ENCODE data around the gene CPSF4L.

The CPSF4L gene

DNA sequence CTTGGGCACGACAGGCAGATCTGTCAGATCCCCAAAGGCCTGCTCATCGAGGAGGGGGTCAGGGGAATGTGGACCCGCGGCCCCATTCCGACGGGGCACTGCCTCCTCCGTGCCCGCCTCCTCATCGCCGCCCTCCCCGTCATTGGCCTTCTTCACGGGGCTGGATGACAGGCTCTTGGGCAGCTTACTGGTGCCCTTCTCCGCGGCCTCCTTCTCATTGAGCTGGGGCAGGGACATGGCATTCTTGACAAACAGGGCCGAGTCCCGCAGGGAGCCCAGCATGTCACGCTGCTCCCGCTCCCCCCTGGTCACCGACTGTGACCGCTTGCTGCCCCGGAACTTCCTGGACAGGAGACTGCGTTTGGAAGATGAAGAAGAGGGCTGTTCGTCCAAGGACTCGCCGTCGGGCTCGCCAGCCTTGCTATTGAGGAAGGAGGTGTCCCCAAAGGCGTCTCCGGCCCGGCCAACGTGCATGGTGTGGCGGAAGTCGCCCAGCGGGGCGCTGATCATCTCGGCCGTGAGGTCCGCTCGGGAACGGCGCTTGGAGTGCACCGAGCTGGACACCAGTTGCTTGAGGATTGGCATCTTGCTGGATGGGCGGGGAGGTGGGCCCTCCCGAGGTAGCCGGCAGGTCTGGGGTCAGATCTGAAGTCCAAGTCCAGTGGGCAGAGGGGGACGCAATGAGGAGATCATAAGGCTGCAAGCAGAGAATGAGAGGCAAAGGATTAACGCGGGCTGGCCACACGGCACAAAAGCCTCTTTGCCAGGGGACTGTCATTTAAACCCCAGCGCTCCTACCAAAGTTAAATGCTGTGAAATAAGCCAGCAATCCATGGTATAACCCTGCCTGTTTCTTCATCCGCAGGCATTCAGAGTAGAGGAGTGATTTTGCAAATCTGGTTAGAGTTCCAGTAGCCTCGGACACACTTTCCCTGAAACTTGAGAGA, 24.5 kb upstream of the CPSF4L start:
- CTCF ChIA-PET: no interaction called here
- POLR2A ChIA-PET: no interaction called here
- H3K4me3 ChIP-seq (ENCODE audit: low read depth, low read length): no peak overlapping the region
- DNase-seq (ENCODE audit: low read depth, low spot score): no peak
- TF ChIP-seq, protein P1, sequence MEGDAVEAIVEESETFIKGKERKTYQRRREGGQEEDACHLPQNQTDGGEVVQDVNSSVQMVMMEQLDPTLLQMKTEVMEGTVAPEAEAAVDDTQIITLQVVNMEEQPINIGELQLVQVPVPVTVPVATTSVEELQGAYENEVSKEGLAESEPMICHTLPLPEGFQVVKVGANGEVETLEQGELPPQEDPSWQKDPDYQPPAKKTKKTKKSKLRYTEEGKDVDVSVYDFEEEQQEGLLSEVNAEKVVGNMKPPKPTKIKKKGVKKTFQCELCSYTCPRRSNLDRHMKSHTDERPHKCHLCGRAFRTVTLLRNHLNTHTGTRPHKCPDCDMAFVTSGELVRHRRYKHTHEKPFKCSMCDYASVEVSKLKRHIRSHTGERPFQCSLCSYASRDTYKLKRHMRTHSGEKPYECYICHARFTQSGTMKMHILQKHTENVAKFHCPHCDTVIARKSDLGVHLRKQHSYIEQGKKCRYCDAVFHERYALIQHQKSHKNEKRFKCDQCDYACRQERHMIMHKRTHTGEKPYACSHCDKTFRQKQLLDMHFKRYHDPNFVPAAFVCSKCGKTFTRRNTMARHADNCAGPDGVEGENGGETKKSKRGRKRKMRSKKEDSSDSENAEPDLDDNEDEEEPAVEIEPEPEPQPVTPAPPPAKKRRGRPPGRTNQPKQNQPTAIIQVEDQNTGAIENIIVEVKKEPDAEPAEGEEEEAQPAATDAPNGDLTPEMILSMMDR (IDR thresholded peaks at IDR 0.05; ENCODE audit: insufficient read depth, low read length, missing control alignments): no peak

DNA sequence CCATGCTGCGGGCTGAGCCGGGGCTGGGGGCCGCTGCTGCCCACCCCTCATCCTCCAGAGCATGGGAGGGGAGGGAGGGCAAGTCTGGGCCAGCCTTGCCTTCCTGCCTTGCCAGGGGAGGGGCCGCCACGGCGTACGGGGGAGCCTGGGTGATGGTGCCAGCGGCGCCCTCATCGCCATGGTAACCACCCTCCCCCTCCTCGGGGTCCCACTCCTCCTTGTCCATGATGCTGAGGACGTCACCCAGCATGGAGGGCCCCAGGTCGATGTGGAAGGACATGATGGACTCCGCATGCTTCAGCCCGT, 23.9 kb upstream of the CPSF4L start:
- DNase-seq (ENCODE audit: low read depth, low spot score): no peak
- no peak overlapping the region for H3K4me3 ChIP-seq (ENCODE audit: low read depth, low read length)
- POLR2A ChIA-PET: no interaction called here
- CTCF ChIA-PET: no interaction called here
- TF ChIP-seq, protein P1 (IDR thresholded peaks at IDR 0.05; ENCODE audit: insufficient read depth, low read length, missing control alignments): no peak

DNA sequence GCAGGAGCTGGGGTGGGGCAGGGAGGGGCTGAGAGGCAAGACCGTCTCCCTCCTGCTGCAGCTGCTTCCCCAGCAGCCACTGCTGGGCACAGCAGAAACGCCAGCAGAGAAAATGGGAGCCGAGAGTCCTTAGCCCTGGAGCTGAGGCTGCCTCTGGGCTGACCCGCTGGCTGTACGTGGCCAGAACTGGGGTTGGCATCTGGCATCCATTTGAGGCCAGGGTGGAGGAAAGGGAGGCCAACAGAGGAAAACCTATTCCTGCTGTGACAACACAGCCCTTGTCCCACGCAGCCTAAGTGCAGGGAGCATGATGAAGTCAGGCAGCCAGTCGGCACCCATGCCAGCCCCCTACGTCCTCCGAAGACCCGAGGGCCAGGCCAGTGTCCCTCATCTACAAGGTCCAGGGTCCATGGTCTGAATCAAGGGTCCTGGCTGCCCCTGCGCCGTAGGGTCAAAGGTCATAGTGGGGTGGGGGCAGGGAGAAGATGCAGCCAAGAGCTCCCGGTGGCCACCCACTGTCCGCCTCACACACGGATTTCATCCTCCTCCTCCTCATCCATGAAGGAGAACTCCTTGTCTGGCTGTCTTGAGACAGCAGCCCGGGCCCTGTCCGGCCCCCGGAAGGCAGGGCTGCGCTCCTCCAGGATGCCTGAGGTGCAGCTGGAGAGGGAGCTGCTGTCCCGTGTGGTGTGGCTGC, 23.4 kb upstream of the CPSF4L start:
- H3K4me3 ChIP-seq (ENCODE audit: low read depth, low read length): no peak overlapping the region
- DNase-seq (ENCODE audit: low read depth, low spot score): no peak
- ChIA-PET POLR2A (no interaction called here), CTCF (interaction anchor here (0.7 to 1.5 kb wide), 2 partner anchors 29 to 39 kb away, joined by 3 read pairs; no protein-coding TSS in a partner anchor)
- TF ChIP-seq, protein P1 (IDR thresholded peaks at IDR 0.05; ENCODE audit: insufficient read depth, low read length, missing control alignments): no peak

GRCh38 chr17:73284354-73284753, 22.7 kb upstream of the CPSF4L start:
- H3K4me3 ChIP-seq (ENCODE audit: low read depth, low read length): no peak overlapping the region
- POLR2A ChIA-PET: no interaction called here
- DNase-seq (ENCODE audit: low read depth, low spot score): no peak
- TF ChIP-seq, protein P1 (IDR thresholded peaks at IDR 0.05; ENCODE audit: insufficient read depth, low read length, missing control alignments): no peak
- CTCF ChIA-PET: interaction anchor here (0.6 to 1.5 kb wide), 3 partner anchors 29 to 39 kb away, joined by 3 read pairs; no protein-coding TSS in a partner anchor

- DNase-seq (ENCODE audit: low read depth, low spot score): no peak
- ChIA-PET POLR2A (no interaction called here), CTCF (interaction anchor here (1.3 to 3.6 kb wide), 3 partner anchors 29 to 80 kb away, joined by 3 to 20 read pairs (median 4); no protein-coding TSS in a partner anchor)
- H3K4me3 ChIP-seq (ENCODE audit: low read depth, low read length): no peak overlapping the region
- TF ChIP-seq, protein P1 (IDR thresholded peaks at IDR 0.05; ENCODE audit: insufficient read depth, low read length, missing control alignments): no peak
These were observed 22.2 kb upstream of the CPSF4L start for GRCh38 chr17:73283841-73284282.

- CTCF ChIA-PET: interaction anchor here (1.3 to 3.6 kb wide), 3 partner anchors 28 to 81 kb away, joined by 3 to 20 read pairs (median 4); no protein-coding TSS in a partner anchor
- TF ChIP-seq, protein P1 (IDR thresholded peaks at IDR 0.05; ENCODE audit: insufficient read depth, low read length, missing control alignments): no peak
These were observed 21.6 kb upstream of the CPSF4L start for GRCh38 chr17:73283250-73283649.

More at GRCh38 chr17:73283250-73283649, 21.6 kb upstream of the CPSF4L start:
- DNase-seq (ENCODE audit: low read depth, low spot score): no peak
- POLR2A ChIA-PET: no interaction called here
- H3K4me3 ChIP-seq (ENCODE audit: low read depth, low read length): no peak overlapping the region
